PFSK-1 (cell line): ENCODE measurements around the gene PAPPA2.

Experiments used
- FOXP2 ChIP-seq: optimal IDR thresholded peaks from 2 replicates; pipeline ENCODE3; 2011; ENCODE audit warnings: borderline replicate concordance, control low read depth, inconsistent platforms; ENCODE audit not compliant: insufficient read depth; ENCODE audit errors: extremely low read length, extremely low read depth
- POLR2AphosphoS5 ChIP-seq: IDR thresholded peaks from 2 replicates; pipeline ENCODE4 v1.6.1; 2012; ENCODE audit warnings: low read depth, mild to moderate bottlenecking, control low read depth, low read length, moderate library complexity
- SIN3A ChIP-seq: IDR thresholded peaks from 2 replicates; pipeline ENCODE4 v1.6.1; 2012; ENCODE audit warnings: mild to moderate bottlenecking, low read length, moderate library complexity, borderline replicate concordance; ENCODE audit not compliant: insufficient read depth
- TAF1 ChIP-seq: IDR thresholded peaks from 2 replicates; pipeline ENCODE4 v1.6.1; 2012; ENCODE audit warnings: low read length, control low read depth, borderline replicate concordance; ENCODE audit not compliant: insufficient read depth
- TF ChIP-seq, protein P1 (sequence below), 2 experiments: IDR thresholded peaks; 2 replicates each; pipeline versions ENCODE4 v1.6.1 to v1.8.0; 2011 to 2012; ENCODE audit warnings: low read depth in 2 of 2, low read length in 2 of 2, control low read depth in 1 of 2, inconsistent platforms in 1 of 2, mild to moderate bottlenecking in 1 of 2, moderate library complexity in 1 of 2; ENCODE audit not compliant: insufficient read depth in 1 of 2

Gene PAPPA2

DNA sequence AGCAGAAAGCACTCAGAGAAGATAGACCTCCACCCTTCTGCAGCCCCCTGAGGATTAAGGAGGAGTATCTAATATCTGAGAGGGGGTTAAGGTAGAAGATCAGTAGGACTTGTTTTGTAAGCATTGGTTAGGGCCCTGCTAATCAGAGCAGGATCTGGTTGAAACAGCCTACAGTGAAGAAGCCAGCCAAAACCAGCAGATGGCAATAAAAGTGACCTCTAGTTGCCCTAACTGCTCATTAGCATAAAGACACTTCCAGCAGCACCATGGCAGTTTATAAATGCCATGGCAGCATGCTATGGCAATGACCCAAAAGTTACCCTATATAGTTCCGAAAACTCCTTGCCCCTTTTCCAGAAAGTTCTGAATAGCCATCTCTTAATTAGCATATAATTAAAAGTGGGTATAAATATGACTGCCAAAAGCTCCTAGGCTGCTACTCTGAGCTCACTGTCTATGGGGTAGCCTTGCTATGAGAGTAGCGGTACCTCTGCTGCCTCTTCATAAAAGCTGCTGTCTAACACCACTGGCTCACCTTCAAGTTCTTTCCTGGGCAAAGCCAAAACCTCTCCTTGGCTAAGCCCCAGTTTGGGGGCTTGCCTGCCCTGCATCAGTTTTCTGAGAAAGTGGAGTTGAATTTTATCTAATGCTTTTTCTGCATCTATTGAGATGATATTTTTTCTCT, 254.2 kb downstream of the PAPPA2 start:
- no peak for TF ChIP-seq FOXP2
- no peak for TF ChIP-seq SIN3A
- TF ChIP-seq, protein P1, sequence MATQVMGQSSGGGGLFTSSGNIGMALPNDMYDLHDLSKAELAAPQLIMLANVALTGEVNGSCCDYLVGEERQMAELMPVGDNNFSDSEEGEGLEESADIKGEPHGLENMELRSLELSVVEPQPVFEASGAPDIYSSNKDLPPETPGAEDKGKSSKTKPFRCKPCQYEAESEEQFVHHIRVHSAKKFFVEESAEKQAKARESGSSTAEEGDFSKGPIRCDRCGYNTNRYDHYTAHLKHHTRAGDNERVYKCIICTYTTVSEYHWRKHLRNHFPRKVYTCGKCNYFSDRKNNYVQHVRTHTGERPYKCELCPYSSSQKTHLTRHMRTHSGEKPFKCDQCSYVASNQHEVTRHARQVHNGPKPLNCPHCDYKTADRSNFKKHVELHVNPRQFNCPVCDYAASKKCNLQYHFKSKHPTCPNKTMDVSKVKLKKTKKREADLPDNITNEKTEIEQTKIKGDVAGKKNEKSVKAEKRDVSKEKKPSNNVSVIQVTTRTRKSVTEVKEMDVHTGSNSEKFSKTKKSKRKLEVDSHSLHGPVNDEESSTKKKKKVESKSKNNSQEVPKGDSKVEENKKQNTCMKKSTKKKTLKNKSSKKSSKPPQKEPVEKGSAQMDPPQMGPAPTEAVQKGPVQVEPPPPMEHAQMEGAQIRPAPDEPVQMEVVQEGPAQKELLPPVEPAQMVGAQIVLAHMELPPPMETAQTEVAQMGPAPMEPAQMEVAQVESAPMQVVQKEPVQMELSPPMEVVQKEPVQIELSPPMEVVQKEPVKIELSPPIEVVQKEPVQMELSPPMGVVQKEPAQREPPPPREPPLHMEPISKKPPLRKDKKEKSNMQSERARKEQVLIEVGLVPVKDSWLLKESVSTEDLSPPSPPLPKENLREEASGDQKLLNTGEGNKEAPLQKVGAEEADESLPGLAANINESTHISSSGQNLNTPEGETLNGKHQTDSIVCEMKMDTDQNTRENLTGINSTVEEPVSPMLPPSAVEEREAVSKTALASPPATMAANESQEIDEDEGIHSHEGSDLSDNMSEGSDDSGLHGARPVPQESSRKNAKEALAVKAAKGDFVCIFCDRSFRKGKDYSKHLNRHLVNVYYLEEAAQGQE (IDR thresholded peaks at IDR 0.05; ENCODE audit: insufficient read depth in 1 of 2, low read depth in 2 of 2, low read length in 2 of 2) = no peak
- no peak for TF ChIP-seq TAF1
- TF ChIP-seq POLR2AphosphoS5 = no peak

DNA sequence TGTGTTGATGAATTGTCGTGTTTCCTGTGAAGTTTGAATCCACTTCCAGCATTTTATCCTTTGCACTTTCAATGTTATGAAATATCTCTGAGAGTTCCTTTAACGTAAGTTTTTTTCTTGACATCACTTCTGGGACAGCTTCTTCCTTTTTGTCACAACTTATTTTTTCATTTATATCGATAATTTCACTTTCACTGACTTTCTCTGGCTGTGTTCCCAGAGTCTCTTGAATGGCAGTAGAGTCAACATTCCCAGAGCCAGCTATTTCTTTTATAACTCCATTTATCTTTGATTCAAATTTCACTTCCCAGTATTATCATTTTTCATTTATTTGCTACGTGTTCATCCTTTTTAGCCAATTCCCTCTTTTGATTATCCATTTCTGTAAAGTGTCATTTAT, 256.5 kb downstream of the PAPPA2 start:
- TF ChIP-seq POLR2AphosphoS5 (no peak), FOXP2 (no peak), TAF1 (no peak), SIN3A (no peak)
- TF ChIP-seq, protein P1 (IDR thresholded peaks at IDR 0.05; ENCODE audit: insufficient read depth in 1 of 2, low read depth in 2 of 2, low read length in 2 of 2) = no peak

DNA sequence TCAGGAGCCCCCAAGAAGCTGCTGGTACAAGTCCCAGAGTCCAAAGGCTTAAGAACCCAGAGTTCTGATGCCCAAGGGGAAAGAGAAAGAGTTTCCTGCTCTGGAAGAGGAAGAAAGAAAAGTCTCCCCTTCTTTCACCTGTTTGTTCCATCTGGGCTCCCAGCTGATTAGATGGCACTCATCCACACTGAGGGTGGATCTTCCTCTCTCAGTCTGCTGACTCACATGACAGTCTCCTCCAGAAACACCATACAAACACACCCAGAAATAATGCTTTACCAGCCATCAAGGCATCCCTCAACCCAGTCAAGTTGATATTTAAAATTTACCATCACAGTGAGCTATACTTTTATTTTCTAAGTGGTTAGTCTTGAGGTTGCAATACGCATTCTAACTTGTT, 257.9 kb downstream of the PAPPA2 start:
- no peak for TF ChIP-seq POLR2AphosphoS5

DNA sequence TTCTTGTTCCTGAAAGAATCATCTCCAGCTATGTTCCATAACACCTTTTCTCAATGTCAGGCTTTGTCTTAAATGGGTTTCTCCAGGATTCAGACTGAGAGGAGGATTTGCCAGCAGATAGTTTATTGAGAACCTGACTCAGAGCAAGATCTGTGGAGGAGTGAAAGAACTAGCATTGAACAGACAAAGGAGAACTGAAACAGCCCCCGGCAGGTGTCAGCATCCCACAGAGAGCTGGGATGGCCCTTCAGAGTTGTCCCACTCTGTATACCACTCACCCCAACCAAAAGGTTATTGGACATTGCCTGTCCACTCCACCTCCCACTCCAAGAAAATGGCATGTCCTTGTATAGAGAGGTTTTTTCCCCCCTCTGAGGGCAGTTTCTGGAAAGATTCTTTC, 270.7 kb downstream of the PAPPA2 start:
- TF ChIP-seq FOXP2 (no peak), POLR2AphosphoS5 (no peak), TAF1 (no peak), SIN3A (no peak)
- TF ChIP-seq, protein P1 (IDR thresholded peaks at IDR 0.05; ENCODE audit: insufficient read depth in 1 of 2, low read depth in 2 of 2, low read length in 2 of 2) = no peak

DNA sequence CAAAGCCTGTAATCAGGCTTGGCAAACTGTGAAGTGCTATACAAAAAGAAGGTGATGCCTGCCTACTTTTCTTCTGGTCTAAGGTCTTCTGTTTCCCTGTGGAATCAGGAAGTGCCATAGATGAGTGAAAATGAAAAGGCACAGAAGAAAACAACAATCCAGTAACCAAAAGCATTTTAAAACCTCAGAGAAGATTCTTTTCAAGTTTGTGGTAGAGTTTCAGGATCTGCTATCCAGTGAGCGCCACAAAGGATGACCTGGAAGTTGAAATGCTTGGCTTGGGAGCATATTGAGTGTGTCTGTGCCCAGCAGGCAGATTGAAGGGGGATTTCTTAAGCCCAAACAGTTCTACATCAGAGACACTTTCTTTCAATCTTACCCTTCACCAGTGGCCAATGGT, 272.2 kb downstream of the PAPPA2 start:
- TF ChIP-seq POLR2AphosphoS5 = no peak
- TF ChIP-seq, protein P1 (IDR thresholded peaks at IDR 0.05; ENCODE audit: insufficient read depth in 1 of 2, low read depth in 2 of 2, low read length in 2 of 2) = no peak
- TF ChIP-seq TAF1 = no peak
- TF ChIP-seq FOXP2 = no peak
